ENCODE data around the gene UBE3C. TPM values are rescaled to one million over a fixed set of nuclear protein-coding genes. Genes with fewer than 3 reads are reported as not detected.
A peak's percentile ranks its signal among the peaks of the same experiment; 100 is the strongest.
"Not testable (repeated sequence)": the region's sequence is repeated elsewhere in the genome, so short reads cannot be mapped to it uniquely, and the experiment has no call there.

Gene UBE3C
- total RNA-seq, 1 donor: 95.9 TPM

GRCh38 chr7:157096286-157097055 lies 42.3 kb upstream of the UBE3C start:
- Histone ChIP-seq H3K4me2 (ENCODE audit: insufficient read depth, low read length) (peak overlapping the region; percentile 65), H3K9me3 (ENCODE audit: low read depth, low read length) (peaks cover 2% of the 10 kb centered on the region), H3K27ac (ENCODE audit: low read depth, low read length) (no peak overlapping the region), H2AFZ (ENCODE audit: low read length) (peak overlapping the region; percentile 90), H3K36me3 (ENCODE audit: insufficient read depth, low read length) (no peaks in the 10 kb centered on the region), H3K27me3 (ENCODE audit: insufficient read depth, low read length) (peaks cover 6% of the 10 kb centered on the region), H3K4me3 (ENCODE audit: insufficient read depth, low read length) (peak overlapping the region; percentile 55), H3K4me1 (ENCODE audit: insufficient read depth, low read length) (no peaks in the 10 kb centered on the region), H4K20me1 (ENCODE audit: insufficient read depth, low read length) (no peaks in the 10 kb centered on the region), H3K79me2 (ENCODE audit: insufficient read depth, low read length) (no peaks in the 10 kb centered on the region)
- TF ChIP-seq CTCF (IDR thresholded peaks at IDR 0.05; ENCODE audit: extremely low read depth, low read depth, low read length): no peak
- DNase-seq (ENCODE audit: insufficient read length, low spot score, missing footprints): peak; percentile 80

GRCh38 chr7:157097056-157097329 lies 41.7 kb upstream of the UBE3C start:
- no peak overlapping the region for H3K4me2 ChIP-seq (ENCODE audit: insufficient read depth, low read length)

GRCh38 chr7:157097569-157097968 lies 41.2 kb upstream of the UBE3C start:
- Histone ChIP-seq H2AFZ (ENCODE audit: low read length) (no peak overlapping the region), H3K4me2 (ENCODE audit: insufficient read depth, low read length) (no peak overlapping the region), H3K36me3 (ENCODE audit: insufficient read depth, low read length) (no peaks in the 10 kb centered on the region), H3K4me1 (ENCODE audit: insufficient read depth, low read length) (no peaks in the 10 kb centered on the region), H3K9me3 (ENCODE audit: low read depth, low read length) (peaks cover 2% of the 10 kb centered on the region), H3K27ac (ENCODE audit: low read depth, low read length) (no peak overlapping the region), H3K27me3 (ENCODE audit: insufficient read depth, low read length) (peaks cover 6% of the 10 kb centered on the region), H4K20me1 (ENCODE audit: insufficient read depth, low read length) (no peaks in the 10 kb centered on the region), H3K4me3 (ENCODE audit: insufficient read depth, low read length) (no peak overlapping the region), H3K79me2 (ENCODE audit: insufficient read depth, low read length) (no peaks in the 10 kb centered on the region)
- TF ChIP-seq CTCF (IDR thresholded peaks at IDR 0.05; ENCODE audit: extremely low read depth, low read depth, low read length): no peak
- DNase-seq (ENCODE audit: insufficient read length, low spot score, missing footprints): no peak

More at GRCh38 chr7:157097056-157097329, 41.7 kb upstream of the UBE3C start:
- no peaks in the 10 kb centered on the region for H4K20me1 ChIP-seq (ENCODE audit: insufficient read depth, low read length)
- no peaks in the 10 kb centered on the region for H3K36me3 ChIP-seq (ENCODE audit: insufficient read depth, low read length)
- no peak for TF ChIP-seq CTCF (IDR thresholded peaks at IDR 0.05; ENCODE audit: extremely low read depth, low read depth, low read length)
- H3K4me1 ChIP-seq (ENCODE audit: insufficient read depth, low read length): no peaks in the 10 kb centered on the region
- no peak for DNase-seq (ENCODE audit: insufficient read length, low spot score, missing footprints)
- H3K4me3 ChIP-seq (ENCODE audit: insufficient read depth, low read length): no peak overlapping the region
- H2AFZ ChIP-seq (ENCODE audit: low read length): no peak overlapping the region
- no peaks in the 10 kb centered on the region for H3K79me2 ChIP-seq (ENCODE audit: insufficient read depth, low read length)
- no peak overlapping the region for H3K27ac ChIP-seq (ENCODE audit: low read depth, low read length)
- peaks cover 2% of the 10 kb centered on the region for H3K9me3 ChIP-seq (ENCODE audit: low read depth, low read length)
- peaks cover 6% of the 10 kb centered on the region for H3K27me3 ChIP-seq (ENCODE audit: insufficient read depth, low read length)

GRCh38 chr7:157100005-157100404 lies 38.7 kb upstream of the UBE3C start:
- DNase-seq (ENCODE audit: insufficient read length, low spot score, missing footprints); H3K27me3 ChIP-seq (ENCODE audit: insufficient read depth, low read length); H4K20me1 ChIP-seq (ENCODE audit: insufficient read depth, low read length); H3K4me2 ChIP-seq (ENCODE audit: insufficient read depth, low read length); H3K4me3 ChIP-seq (ENCODE audit: insufficient read depth, low read length); H3K4me1 ChIP-seq (ENCODE audit: insufficient read depth, low read length); H3K79me2 ChIP-seq (ENCODE audit: insufficient read depth, low read length); H3K36me3 ChIP-seq (ENCODE audit: insufficient read depth, low read length); H3K9me3 ChIP-seq (ENCODE audit: low read depth, low read length); H3K27ac ChIP-seq (ENCODE audit: low read depth, low read length); H2AFZ ChIP-seq (ENCODE audit: low read length): not testable (repeated sequence)

- not testable (repeated sequence) for H3K27ac ChIP-seq (ENCODE audit: low read depth, low read length); H3K79me2 ChIP-seq (ENCODE audit: insufficient read depth, low read length); H3K9me3 ChIP-seq (ENCODE audit: low read depth, low read length); H3K36me3 ChIP-seq (ENCODE audit: insufficient read depth, low read length); H3K27me3 ChIP-seq (ENCODE audit: insufficient read depth, low read length); DNase-seq (ENCODE audit: insufficient read length, low spot score, missing footprints); H3K4me2 ChIP-seq (ENCODE audit: insufficient read depth, low read length); H4K20me1 ChIP-seq (ENCODE audit: insufficient read depth, low read length); H2AFZ ChIP-seq (ENCODE audit: low read length); H3K4me3 ChIP-seq (ENCODE audit: insufficient read depth, low read length); H3K4me1 ChIP-seq (ENCODE audit: insufficient read depth, low read length)
Measured at GRCh38 chr7:157103641-157104040, 35.1 kb upstream of the UBE3C start.
